DMS153 treated with DMSO at 0.1 percent for 48 hours (cell line): ENCODE results near the gene CCDC63.

Experiments used
- DNase-seq: peaks from one replicate; lab custom pipeline; 2025; ENCODE audit not compliant: unreplicated experiment; lab: John Stamatoyannopoulos, UW

The CCDC63 gene

DNA sequence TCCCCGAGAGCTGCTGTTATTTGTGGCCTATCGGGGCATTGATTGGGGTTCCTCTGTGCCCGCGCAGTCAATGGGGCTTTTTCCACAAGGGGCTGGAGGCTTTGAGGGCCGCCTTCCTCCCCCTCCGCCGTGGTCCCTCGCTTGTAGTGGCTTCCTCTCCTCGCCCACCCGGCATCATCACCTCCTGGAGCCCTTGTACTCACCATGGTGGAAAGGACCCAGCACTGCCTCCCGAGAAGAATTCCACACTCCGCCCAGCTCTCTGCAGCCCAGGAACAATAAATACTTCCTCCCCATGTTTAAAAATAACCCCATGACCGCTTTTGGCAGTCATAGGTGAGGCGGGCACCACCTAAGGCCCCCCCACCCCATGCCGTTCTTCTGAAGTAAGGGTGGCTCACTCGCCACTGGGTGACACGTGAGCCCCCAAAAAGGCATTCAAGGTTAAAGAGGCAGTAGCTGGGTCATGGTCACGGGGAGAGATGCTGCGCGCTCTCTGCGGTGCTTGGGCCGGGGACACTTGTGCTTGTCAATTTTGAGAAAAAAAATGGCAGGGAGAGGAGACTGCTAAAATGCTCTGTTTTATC is 73.6 kb downstream of the CCDC63 start, which contains the start of gene MYL2:
MYL2 (minus strand) TSS at position 256 of the 587 bp plus-strand sequence; CDS start at position 206, 50 bp downstream.
- no peak for DNase-seq

GRCh38 chr12:110921262-110921661 is 74.5 kb downstream of the CCDC63 start:
- DNase-seq, result no peak

DNA sequence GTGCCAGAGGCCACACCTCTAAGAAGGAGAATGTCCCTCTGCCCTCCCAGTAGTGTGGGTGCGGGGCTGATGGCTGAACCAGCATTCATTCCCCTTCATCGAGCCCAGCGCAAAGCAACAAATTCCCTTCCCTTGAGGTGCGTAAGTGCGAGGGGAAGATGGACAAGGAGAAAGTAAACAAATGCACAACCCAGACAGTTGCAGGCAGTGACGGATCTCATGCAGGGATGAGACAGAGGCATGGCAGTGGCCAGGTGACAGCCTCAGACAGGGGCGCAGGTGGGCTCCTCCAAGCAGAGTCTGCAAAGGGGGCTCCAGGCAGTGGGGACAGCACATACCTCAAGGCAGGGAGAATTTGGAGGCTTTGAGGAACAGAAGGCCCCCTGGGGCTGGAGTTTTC is 75.9 kb downstream of the CCDC63 start:
- no peak for DNase-seq

DNA sequence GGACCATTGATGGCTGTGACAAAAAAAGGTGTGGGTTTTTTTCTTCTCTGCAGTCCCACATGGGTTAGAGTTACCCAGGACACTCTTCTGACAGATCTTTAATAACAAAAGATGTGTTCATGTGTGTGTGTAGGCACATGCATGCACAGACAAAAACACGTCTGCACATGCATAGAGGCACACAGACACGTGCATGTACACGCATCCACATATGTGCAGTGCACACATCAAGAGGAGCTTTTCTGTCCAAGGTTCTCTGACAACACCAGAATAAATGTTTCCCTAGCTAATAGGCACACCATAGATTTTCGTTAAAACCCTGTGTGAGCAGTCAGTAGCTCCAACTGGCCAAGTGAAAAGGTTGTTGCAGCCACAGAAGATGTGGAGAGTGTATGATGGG is 76.4 kb downstream of the CCDC63 start:
- DNase-seq, result no peak

DNA sequence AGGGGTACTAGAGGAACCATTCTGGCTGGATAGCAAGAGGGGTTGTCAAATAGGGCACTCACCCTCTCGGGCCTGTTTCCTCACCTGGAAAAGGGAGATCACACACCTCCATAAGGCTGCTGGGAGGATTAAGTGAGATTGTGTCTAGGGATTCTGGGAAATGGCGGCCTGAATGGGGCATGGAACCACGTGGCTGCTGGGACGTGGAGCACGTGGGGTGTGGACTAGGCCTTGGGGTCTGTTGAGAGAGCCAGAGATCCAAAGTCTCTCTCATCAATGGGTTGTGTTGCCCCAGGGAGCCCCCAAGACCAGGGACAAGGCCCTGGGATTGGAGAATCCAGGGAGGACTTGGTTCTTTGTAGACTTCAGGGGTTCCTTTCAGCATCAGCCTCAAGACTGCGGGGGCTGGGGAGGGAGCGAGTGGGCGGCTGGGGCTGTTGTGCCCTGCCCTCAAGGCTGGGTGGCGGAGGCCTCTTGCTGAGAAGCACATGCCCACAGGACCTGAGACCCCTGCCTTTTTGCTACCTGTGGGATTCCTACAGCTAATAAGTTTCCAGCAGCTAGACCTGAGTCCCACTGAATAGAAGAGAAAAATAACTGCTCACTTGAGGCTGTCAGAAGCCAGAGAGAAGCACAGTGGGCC is 77.0 kb downstream of the CCDC63 start:
- DNase-seq, result no peak

DNA sequence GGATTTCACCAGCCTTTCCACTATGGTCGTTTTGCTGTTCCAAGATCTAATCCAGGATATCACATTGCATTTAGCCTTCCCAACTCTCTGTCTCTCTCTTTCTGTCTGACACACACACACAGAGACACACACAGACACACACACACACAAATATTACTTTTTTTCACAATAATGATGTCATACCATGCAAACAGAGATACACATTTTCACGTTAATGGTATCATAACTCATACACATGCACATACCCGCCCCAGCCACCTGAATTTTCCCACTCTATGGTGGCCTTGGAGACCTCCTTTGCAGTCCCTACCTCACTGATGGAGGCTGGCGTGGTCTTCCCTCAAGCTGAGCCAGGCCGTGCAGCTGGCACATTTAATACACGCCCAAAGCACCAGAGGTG is 80.8 kb downstream of the CCDC63 start:
- no peak for DNase-seq

DNA sequence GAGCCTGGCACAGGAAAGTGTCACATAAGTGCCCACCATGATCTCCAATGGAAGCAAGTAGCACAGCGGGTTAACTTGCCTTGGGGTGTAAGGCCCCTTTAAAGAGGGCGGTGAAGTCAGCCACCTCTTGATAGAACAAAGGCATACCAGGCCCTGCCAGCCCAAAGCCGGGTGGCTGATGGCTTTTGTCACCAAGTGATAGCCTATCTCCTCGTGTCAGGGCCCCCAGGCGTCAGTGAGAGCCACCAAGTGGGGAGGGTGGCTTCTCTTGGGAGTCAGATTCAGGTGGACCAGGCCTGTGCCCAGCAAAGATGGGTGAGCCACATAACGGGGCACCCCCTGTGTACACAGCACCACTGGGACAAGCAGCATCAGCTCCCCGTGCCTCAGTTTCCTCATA is 81.9 kb downstream of the CCDC63 start:
- no peak for DNase-seq

- DNase-seq, result no peak
These were observed 83.0 kb downstream of the CCDC63 start for GRCh38 chr12:110929818-110930217.

DNA sequence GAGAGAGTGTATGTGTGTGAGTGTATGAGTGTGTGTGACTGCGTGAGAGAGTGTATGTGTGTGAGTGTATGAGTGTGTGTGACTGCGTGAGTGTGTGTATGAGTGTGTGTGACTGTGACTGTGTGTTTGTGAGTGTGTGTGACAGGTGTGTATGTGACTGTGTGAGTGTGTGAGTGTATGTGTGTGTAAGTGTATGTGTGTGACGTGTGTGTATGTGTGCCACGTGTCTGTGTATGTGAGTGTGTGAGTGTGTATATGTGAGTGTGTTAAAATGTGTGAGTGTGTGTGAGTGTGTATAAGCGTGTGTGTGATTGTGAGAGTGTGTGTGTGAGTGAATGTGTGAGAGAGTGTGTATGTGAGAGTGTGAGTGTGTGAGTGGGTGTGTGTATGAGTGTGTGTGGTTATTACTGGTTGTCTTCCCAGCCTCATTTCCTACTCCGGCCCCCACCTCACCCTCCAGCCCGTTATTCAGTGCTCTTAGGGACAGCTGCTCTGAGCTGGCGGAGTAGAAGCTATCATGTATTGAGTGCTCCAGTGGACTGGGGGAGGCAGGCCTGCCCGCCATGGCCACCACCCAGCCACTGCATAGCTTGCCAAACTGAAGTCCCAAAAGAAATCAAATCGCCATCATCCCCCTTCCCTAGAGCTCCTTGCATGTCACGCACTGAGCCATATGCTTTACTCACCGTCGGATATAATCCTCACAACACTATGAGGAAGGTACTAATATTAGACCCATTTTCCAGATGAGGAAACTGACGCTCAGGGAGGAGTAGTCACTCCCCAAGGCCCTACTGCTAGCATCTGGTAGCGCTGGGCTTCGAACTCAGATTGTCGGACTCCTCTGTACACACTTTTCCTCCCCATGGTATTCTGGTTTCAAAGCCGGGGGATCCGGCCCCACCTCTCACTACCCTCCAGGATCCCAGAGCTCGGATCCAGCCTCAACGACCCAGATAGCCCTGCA is 83.8 kb downstream of the CCDC63 start:
- DNase-seq, result no peak

GRCh38 chr12:110931315-110931728 is 84.5 kb downstream of the CCDC63 start:
- DNase-seq, result no peak

GRCh38 chr12:110932046-110932445 is 85.3 kb downstream of the CCDC63 start:
- DNase-seq, result no peak

- no peak for DNase-seq
These were observed 86.7 kb downstream of the CCDC63 start for GRCh38 chr12:110933326-110933974.

GRCh38 chr12:110934093-110934852 is 87.5 kb downstream of the CCDC63 start:
- DNase-seq, result no peak

GRCh38 chr12:110935588-110935987 is 88.8 kb downstream of the CCDC63 start:
- DNase-seq, result no peak

GRCh38 chr12:110936367-110937103 is 89.7 kb downstream of the CCDC63 start:
- no peak for DNase-seq

GRCh38 chr12:110937104-110937641 is 90.4 kb downstream of the CCDC63 start:
- peak; percentile 26 for DNase-seq

GRCh38 chr12:110940296-110940695 is 93.5 kb downstream of the CCDC63 start:
- no peak for DNase-seq

- no peak for DNase-seq
These were observed 94.1 kb downstream of the CCDC63 start for GRCh38 chr12:110940933-110941332.

DNA sequence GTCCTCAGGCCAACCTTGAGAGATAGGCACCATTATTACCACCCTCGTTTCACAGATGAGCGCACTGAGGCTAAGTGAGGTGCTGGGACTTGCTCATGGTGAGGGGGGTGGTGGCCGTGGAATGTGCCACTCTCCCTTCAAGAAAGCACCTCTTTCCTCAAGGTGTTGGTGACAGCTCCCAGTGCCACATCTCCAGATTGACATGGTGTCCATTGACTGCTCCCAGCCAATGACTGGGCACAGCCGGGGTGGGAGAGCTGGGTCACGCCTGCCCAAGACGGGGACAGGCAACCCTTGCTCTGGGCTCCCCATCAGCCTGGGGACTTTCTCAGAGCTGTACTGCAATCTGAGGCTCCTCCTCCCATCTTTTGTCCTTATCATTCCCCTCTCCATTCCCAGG is 94.6 kb downstream of the CCDC63 start:
- no peak for DNase-seq

- no peak for DNase-seq
These were observed 96.6 kb downstream of the CCDC63 start for GRCh38 chr12:110943373-110943772.
